Fibroblast of villous mesenchyme (primary cell): Measurements from ENCODE around the gene TLR2. TPM values are rescaled to one million over a fixed set of nuclear protein-coding genes. Genes with fewer than 3 reads are reported as not detected.
"Not testable (repeated sequence)": the region's sequence is repeated elsewhere in the genome, so short reads cannot be mapped to it uniquely, and the experiment has no call there.

Source experiments
- DNase-seq: peaks from one replicate; pipeline ENCODE4 v3.0.0-alpha.2; 2010; ENCODE audit warnings: low read depth
- H3K4me3 ChIP-seq: 2 replicates; pipeline ENCODE4 v1.5.1; 2011; ENCODE audit warnings: low read depth, mild to moderate bottlenecking, low read length
- total RNA-seq: library from RNA; depleted of rRNA; stranded (reverse); fragments of >200 nt; gene quantifications from 2 replicates; pipeline ENCODE4 v1.2.3, GENCODE V29; 2012
- TF ChIP-seq, protein P1 (sequence below): IDR thresholded peaks from 2 replicates; pipeline ENCODE4 v1.5.1; 2012; ENCODE audit warnings: low read depth, mild to moderate bottlenecking, low read length; ENCODE audit not compliant: insufficient read depth

The TLR2 gene
- total RNA-seq, 1 donor: under 0.01 TPM

GRCh38 chr4:153655928-153656327 lies 28.2 kb upstream of the TLR2 start:
- DNase-seq: no peak
- TF ChIP-seq, protein P1, sequence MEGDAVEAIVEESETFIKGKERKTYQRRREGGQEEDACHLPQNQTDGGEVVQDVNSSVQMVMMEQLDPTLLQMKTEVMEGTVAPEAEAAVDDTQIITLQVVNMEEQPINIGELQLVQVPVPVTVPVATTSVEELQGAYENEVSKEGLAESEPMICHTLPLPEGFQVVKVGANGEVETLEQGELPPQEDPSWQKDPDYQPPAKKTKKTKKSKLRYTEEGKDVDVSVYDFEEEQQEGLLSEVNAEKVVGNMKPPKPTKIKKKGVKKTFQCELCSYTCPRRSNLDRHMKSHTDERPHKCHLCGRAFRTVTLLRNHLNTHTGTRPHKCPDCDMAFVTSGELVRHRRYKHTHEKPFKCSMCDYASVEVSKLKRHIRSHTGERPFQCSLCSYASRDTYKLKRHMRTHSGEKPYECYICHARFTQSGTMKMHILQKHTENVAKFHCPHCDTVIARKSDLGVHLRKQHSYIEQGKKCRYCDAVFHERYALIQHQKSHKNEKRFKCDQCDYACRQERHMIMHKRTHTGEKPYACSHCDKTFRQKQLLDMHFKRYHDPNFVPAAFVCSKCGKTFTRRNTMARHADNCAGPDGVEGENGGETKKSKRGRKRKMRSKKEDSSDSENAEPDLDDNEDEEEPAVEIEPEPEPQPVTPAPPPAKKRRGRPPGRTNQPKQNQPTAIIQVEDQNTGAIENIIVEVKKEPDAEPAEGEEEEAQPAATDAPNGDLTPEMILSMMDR: no peak

GRCh38 chr4:153661215-153661822 lies 22.8 kb upstream of the TLR2 start:
- peak; percentile 38 for DNase-seq
- H3K4me3 ChIP-seq: no peak overlapping the region
- TF ChIP-seq, protein P1: no peak

More at GRCh38 chr4:153655928-153656327, 28.2 kb upstream of the TLR2 start:
- no peak overlapping the region for H3K4me3 ChIP-seq

GRCh38 chr4:153661908-153662307 lies 22.2 kb upstream of the TLR2 start:
- DNase-seq: no peak
- TF ChIP-seq, protein P1: no peak
- H3K4me3 ChIP-seq: no peak overlapping the region

DNA sequence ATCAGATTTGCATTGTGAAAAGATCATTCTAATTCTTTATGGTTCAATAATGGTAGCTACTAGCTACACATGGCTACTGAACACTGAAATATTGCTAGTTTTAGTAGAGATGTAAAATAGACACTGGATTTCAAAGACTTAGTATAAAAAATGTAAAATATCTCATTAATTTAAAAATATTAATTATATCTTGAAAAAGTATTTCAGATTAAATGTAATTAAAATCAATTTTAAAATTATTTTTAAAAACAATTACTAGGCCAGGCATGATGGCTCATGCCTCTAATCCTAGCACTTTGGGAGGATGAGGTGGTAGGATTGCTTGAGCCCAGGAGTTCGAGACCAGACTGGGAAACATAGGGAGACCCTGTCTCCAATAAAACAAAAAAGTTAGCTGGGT lies 20.4 kb upstream of the TLR2 start:
- no peak overlapping the region for H3K4me3 ChIP-seq
- TF ChIP-seq, protein P1: no peak
- DNase-seq: no peak

DNA sequence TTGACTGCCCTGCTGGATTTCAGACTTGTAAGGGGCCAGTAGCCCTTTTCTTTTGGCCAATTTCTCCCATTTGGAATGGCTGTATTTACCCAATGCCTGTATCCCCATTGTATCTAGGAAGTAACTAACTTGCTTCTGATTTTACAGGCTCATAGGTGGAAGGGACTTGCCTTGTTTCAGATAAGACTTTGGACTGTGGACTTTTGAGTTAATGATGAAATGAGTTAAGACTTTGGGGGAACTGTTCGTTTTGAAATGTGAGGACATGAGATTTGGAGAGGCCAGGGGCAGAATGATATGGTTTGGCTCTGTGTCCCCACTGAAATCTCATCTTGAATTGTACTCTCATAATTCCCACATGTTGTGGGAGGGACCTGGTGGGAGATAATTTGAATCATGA lies 17.6 kb upstream of the TLR2 start:
- not testable (repeated sequence) for H3K4me3 ChIP-seq, DNase-seq

GRCh38 chr4:153668647-153669046 lies 15.4 kb upstream of the TLR2 start:
- TF ChIP-seq, protein P1: no peak
- no peak for DNase-seq
- H3K4me3 ChIP-seq: no peak overlapping the region

GRCh38 chr4:153669838-153670237 lies 14.2 kb upstream of the TLR2 start:
- TF ChIP-seq, protein P1: no peak
- DNase-seq: no peak
- no peak overlapping the region for H3K4me3 ChIP-seq
